ENCODE results near the gene UBTD2.

The UBTD2 gene

GRCh38 chr5:172166030-172166826 is 117.3 kb downstream of the UBTD2 start:
- no peak for DNase-seq

GRCh38 chr5:172165465-172165864 is 118.1 kb downstream of the UBTD2 start:
- DNase-seq, result no peak

DNA sequence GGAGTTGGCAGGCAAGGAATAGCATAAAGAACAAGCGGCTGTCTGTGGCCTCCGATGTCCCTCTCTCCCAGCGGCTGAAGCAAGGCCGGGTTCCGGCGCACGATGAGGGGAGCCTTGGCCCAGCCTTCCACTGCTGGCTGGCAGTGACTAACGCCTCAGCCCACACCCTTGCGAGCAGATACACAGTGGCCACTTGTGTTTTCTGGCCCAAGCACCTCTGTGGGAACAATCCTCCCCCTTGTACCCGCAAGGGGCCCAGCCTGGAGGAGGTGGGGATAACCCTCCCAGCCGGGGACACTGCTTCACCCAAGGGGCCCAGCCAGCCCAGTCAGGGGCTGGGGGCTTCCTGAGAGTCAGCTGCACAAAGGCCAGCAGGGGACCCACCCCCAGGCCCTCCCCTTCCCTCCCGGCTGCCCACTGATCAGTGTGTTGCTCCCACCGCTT is 118.8 kb downstream of the UBTD2 start:
- DNase-seq, result no peak

DNA sequence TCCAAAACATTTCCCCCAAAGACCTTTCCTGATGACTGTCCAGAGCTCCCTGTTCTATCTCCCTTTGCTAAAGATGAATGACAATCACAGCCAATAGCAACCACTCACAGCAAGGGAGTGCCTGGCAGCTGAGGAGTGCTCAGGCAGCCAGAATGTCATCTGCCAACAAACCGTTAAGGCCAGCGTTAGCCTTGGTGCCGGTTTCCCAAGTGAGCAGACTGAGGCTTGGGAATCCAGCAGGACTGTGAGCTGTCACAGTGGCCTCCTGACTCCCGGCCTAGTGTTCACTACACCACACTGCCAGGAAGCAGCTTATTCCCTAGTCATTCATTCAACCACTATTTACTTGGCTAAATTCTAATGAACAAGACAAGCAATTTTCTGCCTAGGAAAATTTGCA is 120.2 kb downstream of the UBTD2 start:
- DNase-seq, result no peak

- DNase-seq, result no peak
These were observed 120.6 kb downstream of the UBTD2 start for GRCh38 chr5:172162987-172163343.

- no peak for DNase-seq
These were observed 121.1 kb downstream of the UBTD2 start for GRCh38 chr5:172162323-172162986.

DNA sequence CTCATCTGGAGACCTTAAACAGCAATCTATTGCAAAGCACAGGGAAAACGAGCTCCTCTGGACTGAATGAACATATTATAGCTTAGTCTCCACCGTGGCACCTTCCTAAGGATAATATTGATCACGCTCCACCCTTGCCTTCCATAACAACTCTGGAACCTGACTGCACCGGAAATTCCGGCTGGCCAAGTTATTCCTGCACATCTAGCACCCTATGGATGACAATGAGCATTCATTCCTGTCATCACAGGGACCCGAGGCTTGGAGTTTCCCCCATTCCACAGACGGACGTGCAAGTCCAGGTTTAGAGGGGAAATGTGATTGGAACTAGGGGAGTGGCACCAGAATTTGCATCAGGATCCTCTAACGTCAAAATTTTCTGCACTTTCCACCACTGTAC is 123.1 kb downstream of the UBTD2 start:
- DNase-seq, result no peak

Measured in NCI-H2029 (cell line).